K562 (cell line): Measurements from ENCODE around the gene HPCAL1. TPM values are rescaled to one million over a fixed set of nuclear protein-coding genes. Genes with fewer than 3 reads are reported as not detected.

ENCODE experiments used
- ARID3A ChIP-seq: IDR thresholded peaks from 2 replicates; pipeline ENCODE4 v1.6.1; 2012; ENCODE audit warnings: low read depth, low read length, improper control_type of control experiment, borderline replicate concordance
- CGGBP1 ChIP-seq: fragments of 250-450 bp; sonication (Bioruptor Pico); IDR thresholded peaks from 2 replicates; pipeline ENCODE4 v1.9.0; 2021; ENCODE audit warnings: mild to moderate bottlenecking
- CLOCK ChIP-seq: fragments of 250-450 bp; sonication (Bioruptor Pico); IDR thresholded peaks from 2 replicates; pipeline ENCODE4 v1.4.0; 2020; ENCODE audit warnings: mild to moderate bottlenecking, moderate library complexity, borderline replicate concordance
- DDX20 ChIP-seq: fragments of 450-650 bp; IDR thresholded peaks from 2 replicates; pipeline ENCODE4 v1.6.1; 2016; ENCODE audit warnings: missing genetic modification characterization, low read depth, mild to moderate bottlenecking, missing compliant biosample characterization, moderate library complexity
- ERF ChIP-seq: fragments of 450-650 bp; formaldehyde crosslinking; IDR thresholded peaks from 2 replicates; pipeline ENCODE4 v1.4.0; 2020; ENCODE audit warnings: mild to moderate bottlenecking, mixed read lengths
- ETS1 ChIP-seq: conservative IDR thresholded peaks from 2 replicates; pipeline ENCODE4 v1.6.1; 2011; ENCODE audit warnings: low read depth, mild to moderate bottlenecking, low read length; ENCODE audit not compliant: control insufficient read depth
- HIVEP1 ChIP-seq: fragments of 250-450 bp; sonication (Bioruptor Pico); IDR thresholded peaks from 2 replicates; pipeline ENCODE4 v1.4.0; 2020; ENCODE audit warnings: mild to moderate bottlenecking
- KLF13 ChIP-seq: fragments of 450-650 bp; IDR thresholded peaks from 2 replicates; pipeline ENCODE4 v1.6.1; 2016; ENCODE audit warnings: missing genetic modification characterization, low read depth, mild to moderate bottlenecking, missing compliant biosample characterization, moderate library complexity, borderline replicate concordance
- MED1 ChIP-seq: sonication (generic); formaldehyde crosslinking; IDR thresholded peaks from 2 replicates; pipeline ENCODE4 v1.8.1; 2023; ENCODE audit warnings: missing genetic modification reagents, borderline replicate concordance
- NR2F6 ChIP-seq: fragments of 450-650 bp; formaldehyde crosslinking; IDR thresholded peaks from 2 replicates; pipeline ENCODE4 v1.4.0; 2020; ENCODE audit warnings: mild to moderate bottlenecking
- PHB ChIP-seq: fragments of 250-450 bp; sonication (Bioruptor Pico); IDR thresholded peaks from 2 replicates; pipeline ENCODE4 v1.5.0; 2021
- PHTF2 ChIP-seq: fragments of 250-450 bp; sonication (Bioruptor Pico); IDR thresholded peaks from 2 replicates; pipeline ENCODE4 v1.5.0; 2021; ENCODE audit warnings: mild to moderate bottlenecking
- PTBP1 ChIP-seq: fragments of 200-400 bp; formaldehyde crosslinking; IDR thresholded peaks from 2 replicates; pipeline ENCODE4 v1.6.1; 2017; ENCODE audit warnings: low read depth, low read length
- PYGO2 ChIP-seq: fragments of 450-650 bp; IDR thresholded peaks from 2 replicates; pipeline ENCODE4 v1.6.1; 2016; ENCODE audit warnings: mild to moderate bottlenecking, missing genetic modification characterization, moderate library complexity, missing compliant biosample characterization
- SMARCB1 ChIP-seq: IDR thresholded peaks from 2 replicates; pipeline ENCODE4 v1.6.1; 2011; ENCODE audit warnings: improper control_type of control experiment, low read depth; ENCODE audit not compliant: insufficient read length
- TOE1 ChIP-seq, 2 experiments: fragments of 450-650 bp in 1 of 2; sonication (generic) in 1 of 2; formaldehyde crosslinking in 1 of 2; IDR thresholded peaks; 2 replicates each; pipeline versions ENCODE4 v1.7.1 to v1.8.0; 2016 to 2022; ENCODE audit warnings: borderline replicate concordance in 2 of 2, mild to moderate bottlenecking in 2 of 2, antibody characterized with exemption in 1 of 2, inconsistent platforms in 1 of 2, low read depth in 1 of 2, missing genetic modification reagents in 1 of 2, moderate library complexity in 1 of 2
- TRIM24 ChIP-seq, 2 experiments: fragments of 450-650 bp; IDR thresholded peaks; 2 replicates each; pipeline ENCODE4 v1.6.1; 2016
- TSC22D4 ChIP-seq: fragments of 450-650 bp; IDR thresholded peaks from 2 replicates; pipeline ENCODE4 v1.6.1; 2016; ENCODE audit warnings: missing genetic modification characterization, missing biosample characterization, control low read depth
- ZBTB8A ChIP-seq: fragments of 450-650 bp; IDR thresholded peaks from 2 replicates; pipeline ENCODE4 v1.6.1; 2018; ENCODE audit warnings: mild to moderate bottlenecking, moderate library complexity; ENCODE audit not compliant: partially characterized antibody
- ZNF165 ChIP-seq: fragments of 250-450 bp; sonication (Bioruptor Pico); IDR thresholded peaks from 2 replicates; pipeline ENCODE4 v1.4.0; 2020; ENCODE audit warnings: borderline replicate concordance
- ZNF217 ChIP-seq: sonication (generic); formaldehyde crosslinking; IDR thresholded peaks from 2 replicates; pipeline ENCODE4 v1.8.0; 2022; ENCODE audit warnings: mild to moderate bottlenecking, missing genetic modification reagents
- ZNF561 ChIP-seq: fragments of 450-650 bp; formaldehyde crosslinking; conservative IDR thresholded peaks from 2 replicates; pipeline ENCODE4 v1.4.0; 2020; ENCODE audit warnings: mild to moderate bottlenecking, moderate library complexity
- ZNF668 ChIP-seq: fragments of 250-450 bp; sonication (Bioruptor Pico); IDR thresholded peaks from 2 replicates; pipeline ENCODE4 v1.8.0; 2022; ENCODE audit warnings: mild to moderate bottlenecking, inconsistent platforms
- polyA plus RNA-seq, 8 experiments: library from polyadenylated mRNA; depleted of rRNA in 4 of 8; stranded (reverse) in 5 of 8; unstranded in 3 of 8; fragments of >200 nt; fragmentation: Nextera tagmentation in 2 of 8; fragmentation: Illumina TruSeq in 1 of 8; extraction: Ambion mirVana in 2 of 8; extraction: Trizol in 1 of 8; gene quantifications; 2 replicates each; pipeline versions ENCODE4 v1.2.1 to v1.2.3, GENCODE V29; 2011 to 2014; ENCODE audit warnings: inconsistent platforms in 1 of 8, missing spikeins in 1 of 8
- total RNA-seq, 7 experiments: library from RNA; depleted of rRNA in 6 of 7; stranded (reverse); fragments of >200 nt in 6 of 7; fragmentation: Illumina TruSeq in 2 of 7; extraction: Trizol in 2 of 7; gene quantifications; 2 replicates each; pipeline versions ENCODE4 v1.2.1 to v1.2.3, GENCODE V29; 2011 to 2021; ENCODE audit warnings: low replicate concordance in 1 of 7

The HPCAL1 gene
- total and polyA plus RNA-seq, 9 of the 15 experiments (the other 6 are each of a cell fraction or from before 2014, with no cell fraction given) = 2.7 to 65.5 (median 23.9) TPM

GRCh38 chr2:10332402-10333246, 29.9 kb downstream of the HPCAL1 start (continued):
- TF ChIP-seq ARID3A = no peak
- no peak for TF ChIP-seq CLOCK (CRISPR knock-in tag)
- TF ChIP-seq ZNF217 = no peak
- no peak for TF ChIP-seq NR2F6 (CRISPR knock-in tag)
- TF ChIP-seq PTBP1 = no peak
- TF ChIP-seq CGGBP1 = no peak
- no peak for TF ChIP-seq ZNF668 (CRISPR knock-in tag)
- TF ChIP-seq PHB (CRISPR knock-in tag) = no peak
- TF ChIP-seq TOE1 (IDR thresholded peaks at IDR 0.05; ENCODE audit: borderline replicate concordance) = no peak
- no peak for TF ChIP-seq TOE1 (CRISPR knock-in tag; IDR thresholded peaks at IDR 0.05; ENCODE audit: borderline replicate concordance, low read depth)
- no peak for TF ChIP-seq HIVEP1 (CRISPR knock-in tag)
- TF ChIP-seq TRIM24 (IDR thresholded peaks at IDR 0.05) = no peak
- no peak for TF ChIP-seq DDX20 (tag)
- no peak for TF ChIP-seq ZNF165 (CRISPR knock-in tag)
- TF ChIP-seq ERF (CRISPR knock-in tag) = no peak
- no peak for TF ChIP-seq TSC22D4 (tag)
- no peak for TF ChIP-seq KLF13
- TF ChIP-seq PHTF2 = no peak
- no peak for TF ChIP-seq SMARCB1
- no peak for TF ChIP-seq MED1 (CRISPR knock-in tag)
- no peak for TF ChIP-seq ZBTB8A
- TF ChIP-seq PYGO2 (tag) = no peak
- no peak for TF ChIP-seq ETS1
- no peak for TF ChIP-seq ZNF561 (CRISPR knock-in tag)
